PC-3 (cell line): ENCODE results near the gene RAB6B. TPM values are rescaled to one million over a fixed set of nuclear protein-coding genes. Genes with fewer than 3 reads are reported as not detected.
"Not testable (repeated sequence)": the region's sequence is repeated elsewhere in the genome, so short reads cannot be mapped to it uniquely, and the experiment has no call there.

Source experiments
- ATAC-seq: fragments of 200-7000 bp; cut with Tn5 transposase; 2 replicates; pipeline ENCODE4 v1.9.1; 2020; ENCODE audit warnings: mild to moderate bottlenecking, moderate library complexity
- BruUV-seq: library from RNA; stranded (reverse); fragments of 400-500 nt; replicated peaks from 2 replicates; lab custom pipeline; 2021; lab: Mats Ljungman, UMichigan
- CTCF ChIA-PET: fragments of 300-600 bp; sonication (Branson Sonifier 250); formaldehyde crosslinking; loops from one replicate; lab custom pipeline; 2022; ENCODE audit warnings: antibody characterized with exemption; lab: Charles Lee
- POLR2A ChIA-PET: fragments of 300-600 bp; sonication (Branson Sonifier 250); formaldehyde crosslinking; loops from one replicate; lab custom pipeline; 2022; ENCODE audit warnings: antibody characterized with exemption; ENCODE audit not compliant: unreplicated experiment; lab: Charles Lee
- DNase-seq: peaks from one replicate; pipeline ENCODE4 v3.0.0-alpha.2; 2015
- H2AFZ ChIP-seq: fragments of 300-600 bp; sonication (generic); 2 replicates; pipeline ENCODE4 v1.6.0; 2016; ENCODE audit warnings: antibody characterized with exemption, low read length
- H3F3A ChIP-seq: fragments of 300-600 bp; sonication (generic); one replicate; pipeline ENCODE4 v1.6.0; 2017; ENCODE audit warnings: antibody characterized with exemption, low read length, control low read depth, mild to moderate bottlenecking; ENCODE audit not compliant: unreplicated experiment
- H3K27ac ChIP-seq: fragments of 300-600 bp; sonication (generic); 2 replicates; pipeline ENCODE4 v1.5.1; 2016; ENCODE audit warnings: mild to moderate bottlenecking, low read length
- H3K27me3 ChIP-seq: fragments of 300-600 bp; sonication (generic); 2 replicates; pipeline ENCODE4 v1.6.1; 2016; ENCODE audit warnings: low read length, mixed read lengths
- H3K36me3 ChIP-seq: fragments of 300-600 bp; sonication (generic); 2 replicates; pipeline ENCODE4 v1.6.1; 2016; ENCODE audit warnings: low read depth, mixed run types, low read length, mixed read lengths
- H3K4me1 ChIP-seq: fragments of 300-600 bp; sonication (generic); 2 replicates; pipeline ENCODE4 v1.5.1; 2016; ENCODE audit warnings: low read length; ENCODE audit not compliant: insufficient read depth
- H3K4me2 ChIP-seq: fragments of 300-600 bp; sonication (generic); 2 replicates; pipeline ENCODE4 v1.6.0; 2016; ENCODE audit warnings: low read length
- H3K4me3 ChIP-seq: fragments of 300-600 bp; sonication (generic); 2 replicates; pipeline ENCODE4 v1.5.1; 2016; ENCODE audit warnings: mild to moderate bottlenecking, low read length, mixed read lengths
- H3K79me2 ChIP-seq: fragments of 300-600 bp; sonication (generic); 2 replicates; pipeline ENCODE4 v1.6.1; 2017; ENCODE audit warnings: low read length, mixed read lengths
- H3K9ac ChIP-seq: fragments of 300-600 bp; sonication (generic); 2 replicates; pipeline ENCODE4 v1.6.0; 2016; ENCODE audit warnings: mild to moderate bottlenecking, low read length
- H3K9me2 ChIP-seq: fragments of 300-600 bp; sonication (generic); replicated peaks from 2 replicates; pipeline ENCODE4 v1.6.1; 2016; ENCODE audit warnings: mixed run types, low read length, mixed read lengths
- H3K9me3 ChIP-seq: fragments of 300-600 bp; sonication (generic); 2 replicates; pipeline ENCODE4 v1.6.1; 2016; ENCODE audit warnings: low read length, mixed read lengths
- H4K20me1 ChIP-seq: fragments of 300-600 bp; sonication (generic); 2 replicates; pipeline ENCODE4 v1.6.1; 2016; ENCODE audit warnings: low read length, mixed read lengths
- CTCF ChIP-seq: fragments of 300-600 bp; sonication (generic); conservative IDR thresholded peaks from 2 replicates; pipeline ENCODE4 v1.5.1; 2017; ENCODE audit warnings: antibody characterized with exemption, low read depth, mild to moderate bottlenecking, low read length
- EZH2 ChIP-seq: fragments of 300-600 bp; sonication (generic); IDR thresholded peaks from one replicate; pipeline ENCODE4 v1.6.1; 2017; ENCODE audit warnings: antibody characterized with exemption, mild to moderate bottlenecking, low read length; ENCODE audit not compliant: unreplicated experiment
- EZH2phosphoT487 ChIP-seq: fragments of 300-600 bp; sonication (generic); IDR thresholded peaks from 2 replicates; pipeline ENCODE4 v1.6.1; 2018; ENCODE audit warnings: mild to moderate bottlenecking, antibody characterized with exemption, low read length, borderline replicate concordance
- intact Hi-C: fragments of 100-400 bp; cut with micrococcal nuclease; formaldehyde crosslinking; loops from 2 replicates; pipeline ENCODE4 v1.9.0; 2023
- total RNA-seq: library from RNA; depleted of rRNA; stranded (reverse); fragments of >200 nt; gene quantifications from 2 replicates; pipeline ENCODE4 v1.2.3, GENCODE V29; 2014

The RAB6B gene
- total RNA-seq, 1 experiment from 2014 or later: 0.22 TPM

DNA sequence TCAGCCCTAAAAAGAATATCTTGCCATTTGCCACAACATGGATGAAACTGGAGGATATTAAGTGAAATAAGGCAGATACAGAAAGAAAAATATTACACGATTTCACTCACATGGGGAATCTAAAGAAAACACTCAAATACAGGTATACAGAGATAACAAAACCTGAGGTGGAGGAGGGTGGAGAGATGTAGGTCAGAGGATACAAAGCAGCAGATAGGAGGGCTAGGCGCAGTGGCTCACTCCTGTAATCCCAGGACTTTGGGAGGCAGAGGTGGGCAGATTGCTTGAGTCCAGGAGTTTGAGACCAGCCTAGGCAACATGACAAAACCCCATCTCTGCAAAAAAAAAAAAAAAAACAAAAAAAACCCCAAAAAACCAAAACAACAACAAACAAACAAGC, 113.2 kb downstream of the RAB6B start:
- CTCF ChIA-PET: no interaction called here
- intact Hi-C loops: no loop called here

DNA sequence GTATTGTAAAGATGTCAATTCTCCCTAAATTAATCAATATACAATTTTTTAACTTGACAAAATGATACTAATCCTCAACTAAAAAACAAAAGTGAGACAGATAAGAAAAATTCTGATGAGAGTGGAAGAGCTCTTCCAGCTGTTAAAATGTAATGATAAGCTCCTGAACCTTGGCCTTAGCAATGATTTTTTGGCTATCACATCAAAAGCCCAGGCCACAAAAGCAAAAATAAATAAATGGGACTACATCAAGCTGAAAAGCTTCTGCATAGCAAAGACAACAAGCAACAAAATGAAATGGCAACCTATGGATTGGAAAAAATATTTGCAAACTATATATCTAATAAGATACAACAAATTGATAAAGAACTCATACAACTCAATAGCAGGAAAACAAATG, 114.1 kb downstream of the RAB6B start:
- H3K9ac ChIP-seq: no peak overlapping the region
- DNase-seq: no peak
- no peak overlapping the region for H2AFZ ChIP-seq
- ChIA-PET POLR2A (no interaction called here), CTCF (no interaction called here)
- H3K27ac ChIP-seq: no peak overlapping the region
- TF ChIP-seq EZH2phosphoT487: no peak
- no peak for TF ChIP-seq EZH2
- TF ChIP-seq CTCF: no peak
- no peak overlapping the region for H3K4me3 ChIP-seq
- H3K27me3 ChIP-seq: no peaks in the 10 kb centered on the region
- no peak for ATAC-seq
- intact Hi-C loops: no loop called here
- H3K4me2 ChIP-seq: no peak overlapping the region
- no peaks in the 10 kb centered on the region for H4K20me1 ChIP-seq
- no TSS peak for BruUV-seq
- H3K4me1 ChIP-seq: no peaks in the 10 kb centered on the region
- H3K79me2 ChIP-seq: no peaks in the 10 kb centered on the region
- no peaks in the 10 kb centered on the region for H3F3A ChIP-seq
- H3K36me3 ChIP-seq: no peaks in the 10 kb centered on the region
- no peaks in the 10 kb centered on the region for H3K9me3 ChIP-seq
- no peaks in the 10 kb centered on the region for H3K9me2 ChIP-seq

More for the DNA sequence above, 113.2 kb downstream of the RAB6B start:
- Histone ChIP-seq H3K4me2 (no peak overlapping the region), H3K27ac (no peak overlapping the region), H2AFZ (no peak overlapping the region), H3K36me3 (no peaks in the 10 kb centered on the region), H3K79me2 (no peaks in the 10 kb centered on the region), H3K4me1 (no peaks in the 10 kb centered on the region), H3K9ac (no peak overlapping the region), H4K20me1 (no peaks in the 10 kb centered on the region), H3F3A (no peaks in the 10 kb centered on the region), H3K4me3 (no peak overlapping the region), H3K9me2 (no peaks in the 10 kb centered on the region), H3K9me3 (no peaks in the 10 kb centered on the region), H3K27me3 (no peaks in the 10 kb centered on the region)
- no peak for DNase-seq
- ATAC-seq: no peak
- TF ChIP-seq CTCF: no peak
- no peak for TF ChIP-seq EZH2phosphoT487
- no peak for TF ChIP-seq EZH2
- BruUV-seq: no TSS peak
- POLR2A ChIA-PET: no interaction called here

DNA sequence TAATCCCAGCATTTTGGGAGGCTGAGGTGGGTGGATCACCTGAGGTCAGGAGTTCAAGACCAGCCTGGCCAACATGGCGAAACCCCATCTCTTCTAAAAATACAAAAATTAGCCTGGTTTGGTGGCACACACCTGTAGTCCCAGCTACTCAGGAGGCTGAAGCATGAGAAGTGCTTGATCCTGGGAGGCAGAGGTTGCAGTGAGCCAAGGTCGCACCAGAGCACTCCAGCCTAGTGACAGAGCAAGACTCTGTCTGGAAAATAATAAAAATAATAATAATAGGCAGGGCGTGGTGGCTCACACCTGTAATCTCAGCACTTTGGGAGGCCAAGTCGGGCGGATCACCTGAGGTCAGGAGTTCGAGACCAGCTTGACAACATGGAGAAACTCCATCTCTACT, 114.9 kb downstream of the RAB6B start:
- CTCF ChIA-PET, POLR2A ChIA-PET, H3K79me2 ChIP-seq, H3K4me1 ChIP-seq, H4K20me1 ChIP-seq, H3K27me3 ChIP-seq, H3K9me2 ChIP-seq, H3F3A ChIP-seq, H3K9ac ChIP-seq, H3K27ac ChIP-seq, H3K9me3 ChIP-seq, H3K4me3 ChIP-seq, H3K36me3 ChIP-seq, ATAC-seq, intact Hi-C loops, DNase-seq, H2AFZ ChIP-seq, H3K4me2 ChIP-seq, BruUV-seq: not testable (repeated sequence)
